T1000 (cell line): ENCODE results near the gene TECR.
"Not testable (repeated sequence)": the region's sequence is repeated elsewhere in the genome, so short reads cannot be mapped to it uniquely, and the experiment has no call there.

ENCODE experiments used
- DNase-seq: peaks from one replicate; lab custom pipeline; 2025; ENCODE audit warnings: mixed read lengths; lab: John Stamatoyannopoulos, UW

Gene TECR

GRCh38 chr19:14536926-14537692, 7.7 kb downstream of the TECR start:
- no peak for DNase-seq

- no peak for DNase-seq
These were observed 11.5 kb downstream of the TECR start for GRCh38 chr19:14540741-14541525.

- not testable (repeated sequence) for DNase-seq
These were observed 12.6 kb downstream of the TECR start for GRCh38 chr19:14541979-14542378.

- no peak for DNase-seq
These were observed 13.4 kb downstream of the TECR start for GRCh38 chr19:14542711-14543328.

GRCh38 chr19:14544047-14544446, 14.7 kb downstream of the TECR start:
- DNase-seq, result no peak

- no peak for DNase-seq
These were observed 15.8 kb downstream of the TECR start for GRCh38 chr19:14544977-14545715.

- no peak for DNase-seq
These were observed 16.3 kb downstream of the TECR start for GRCh38 chr19:14545716-14546082.

- DNase-seq, result no peak
These were observed 20.9 kb downstream of the TECR start for GRCh38 chr19:14550201-14550754.

GRCh38 chr19:14551134-14552005, 22.0 kb downstream of the TECR start:
- DNase-seq, result not testable (repeated sequence)

- DNase-seq, result not testable (repeated sequence)
These were observed 22.6 kb downstream of the TECR start for GRCh38 chr19:14552006-14552360.

- DNase-seq, result no peak
These were observed 23.9 kb downstream of the TECR start for GRCh38 chr19:14553042-14553938.

GRCh38 chr19:14553939-14554243, 24.5 kb downstream of the TECR start:
- no peak for DNase-seq

- no peak for DNase-seq
These were observed 25.0 kb downstream of the TECR start for GRCh38 chr19:14554382-14554812.

- DNase-seq, result no peak
These were observed 26.7 kb downstream of the TECR start for GRCh38 chr19:14555918-14556661.

GRCh38 chr19:14556662-14557188, 27.3 kb downstream of the TECR start:
- peak; percentile 47 for DNase-seq

- no peak for DNase-seq
These were observed 29.1 kb downstream of the TECR start for GRCh38 chr19:14558370-14559066.

GRCh38 chr19:14559916-14560775, 30.8 kb downstream of the TECR start:
- DNase-seq, result no peak

- no peak for DNase-seq
These were observed 31.3 kb downstream of the TECR start for GRCh38 chr19:14560776-14561108.
